ENCODE results near the gene ANXA8L1.
"Not testable (repeated sequence)": the region's sequence is repeated elsewhere in the genome, so short reads cannot be mapped to it uniquely, and the experiment has no call there.

ANXA8L1 gene

GRCh38 chr10:46375406-46375805 is at the start of gene ANXA8L1:
ANXA8L1 (plus strand) TSS chr10:46375776; CDS start chr10:46375852, 76 bp downstream.
- DNase-seq = not testable (repeated sequence)

GRCh38 chr10:46326066-46326465 is 49.5 kb upstream of the ANXA8L1 start:
- no peak for DNase-seq

GRCh38 chr10:46326971-46327370 is 48.6 kb upstream of the ANXA8L1 start:
- DNase-seq = no peak

GRCh38 chr10:46327685-46328084 is 47.9 kb upstream of the ANXA8L1 start:
- no peak for DNase-seq

- no peak for DNase-seq
These were observed 46.5 kb upstream of the ANXA8L1 start for GRCh38 chr10:46328853-46329689.

- DNase-seq = no peak
These were observed 45.9 kb upstream of the ANXA8L1 start for GRCh38 chr10:46329690-46330016.

- no peak for DNase-seq
These were observed 44.7 kb upstream of the ANXA8L1 start for GRCh38 chr10:46330894-46331293.

GRCh38 chr10:46365484-46365883 is 10.1 kb upstream of the ANXA8L1 start:
- not testable (repeated sequence) for DNase-seq

GRCh38 chr10:46367209-46367608 is 8.4 kb upstream of the ANXA8L1 start:
- DNase-seq = not testable (repeated sequence)

- not testable (repeated sequence) for DNase-seq
These were observed 7.8 kb upstream of the ANXA8L1 start for GRCh38 chr10:46367666-46368240.

- not testable (repeated sequence) for DNase-seq
These were observed 6.6 kb upstream of the ANXA8L1 start for GRCh38 chr10:46368956-46369355.

GRCh38 chr10:46374410-46374809 is 1.2 kb upstream of the ANXA8L1 start:
- DNase-seq = not testable (repeated sequence)

GRCh38 chr10:46377022-46377421 is 1.4 kb downstream of the ANXA8L1 start:
- DNase-seq = not testable (repeated sequence)

- not testable (repeated sequence) for DNase-seq
These were observed 2.1 kb downstream of the ANXA8L1 start for GRCh38 chr10:46377651-46378050.

GRCh38 chr10:46378108-46378507 is 2.5 kb downstream of the ANXA8L1 start:
- not testable (repeated sequence) for DNase-seq

GRCh38 chr10:46379233-46379848 is 3.8 kb downstream of the ANXA8L1 start:
- not testable (repeated sequence) for DNase-seq

GRCh38 chr10:46385858-46386257 is 10.3 kb downstream of the ANXA8L1 start:
- DNase-seq = not testable (repeated sequence)

- not testable (repeated sequence) for DNase-seq
These were observed 11.1 kb downstream of the ANXA8L1 start for GRCh38 chr10:46386694-46387093.

GRCh38 chr10:46387309-46387902 is 11.8 kb downstream of the ANXA8L1 start:
- DNase-seq = not testable (repeated sequence)

GRCh38 chr10:46391422-46391821 is 15.8 kb downstream of the ANXA8L1 start:
- DNase-seq = not testable (repeated sequence)

GRCh38 chr10:46396441-46397279 is 21.1 kb downstream of the ANXA8L1 start:
- not testable (repeated sequence) for DNase-seq

- not testable (repeated sequence) for DNase-seq
These were observed 22.2 kb downstream of the ANXA8L1 start for GRCh38 chr10:46397767-46398166.

Data from DMS 273 treated with DMSO at 0.1 percent for 48 hours (cell line).